ENCODE measurements around the gene TRIB2. TPM values are rescaled to one million over a fixed set of nuclear protein-coding genes. Genes with fewer than 3 reads are reported as not detected.

TRIB2 gene
- total RNA-seq, 1 donor from 2014 or later, result 68.8 TPM

GRCh38 chr2:12725233-12726187, 8.8 kb downstream of the TRIB2 start:
- peaks cover 96% of the 10 kb centered on the region for H4K20me1 ChIP-seq (ENCODE audit: low read depth)

DNA sequence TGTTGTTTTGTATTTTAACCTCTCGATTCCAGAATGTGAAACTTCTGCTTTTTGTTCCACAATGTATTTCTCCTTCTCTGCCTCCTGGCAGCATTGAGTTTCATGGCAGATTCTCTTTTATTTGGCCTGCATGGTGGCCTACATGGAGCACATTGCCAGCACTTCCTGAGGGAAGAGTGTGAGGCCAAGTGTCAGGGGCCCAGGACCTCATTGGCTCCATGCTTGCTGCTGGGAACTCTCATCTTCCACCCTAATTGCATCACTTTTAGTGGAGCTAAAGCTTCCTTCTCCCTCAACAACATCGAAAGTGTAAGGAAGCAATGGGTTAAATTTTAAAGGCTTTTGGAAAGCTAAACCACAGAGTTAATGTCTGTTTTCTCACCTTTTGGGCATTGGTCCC, 9.5 kb downstream of the TRIB2 start:
- H3K27ac ChIP-seq, result no peak overlapping the region
- peaks cover 4% of the 10 kb centered on the region for H3K27me3 Mint-ChIP-seq (ENCODE audit: insufficient read depth, low read depth)
- no peak overlapping the region for H3K4me3 Mint-ChIP-seq
- no peak for DNase-seq (ENCODE audit: low spot score)
- no peaks in the 10 kb centered on the region for H3F3A ChIP-seq (ENCODE audit: low read depth)
- H3K4me3 ChIP-seq, result no peak overlapping the region
- H3K4me2 ChIP-seq, result no peak overlapping the region
- peaks cover 82% of the 10 kb centered on the region for H3K36me3 Mint-ChIP-seq
- H3K36me3 ChIP-seq, result peaks cover 11% of the 10 kb centered on the region
- peaks cover 16% of the 10 kb centered on the region for H3K4me1 ChIP-seq
- TF ChIP-seq EZH2 (IDR thresholded peaks at IDR 0.05) (no peak), EZH2phosphoT487 (IDR thresholded peaks at IDR 0.05) (no peak)
- TF ChIP-seq, protein P1, sequence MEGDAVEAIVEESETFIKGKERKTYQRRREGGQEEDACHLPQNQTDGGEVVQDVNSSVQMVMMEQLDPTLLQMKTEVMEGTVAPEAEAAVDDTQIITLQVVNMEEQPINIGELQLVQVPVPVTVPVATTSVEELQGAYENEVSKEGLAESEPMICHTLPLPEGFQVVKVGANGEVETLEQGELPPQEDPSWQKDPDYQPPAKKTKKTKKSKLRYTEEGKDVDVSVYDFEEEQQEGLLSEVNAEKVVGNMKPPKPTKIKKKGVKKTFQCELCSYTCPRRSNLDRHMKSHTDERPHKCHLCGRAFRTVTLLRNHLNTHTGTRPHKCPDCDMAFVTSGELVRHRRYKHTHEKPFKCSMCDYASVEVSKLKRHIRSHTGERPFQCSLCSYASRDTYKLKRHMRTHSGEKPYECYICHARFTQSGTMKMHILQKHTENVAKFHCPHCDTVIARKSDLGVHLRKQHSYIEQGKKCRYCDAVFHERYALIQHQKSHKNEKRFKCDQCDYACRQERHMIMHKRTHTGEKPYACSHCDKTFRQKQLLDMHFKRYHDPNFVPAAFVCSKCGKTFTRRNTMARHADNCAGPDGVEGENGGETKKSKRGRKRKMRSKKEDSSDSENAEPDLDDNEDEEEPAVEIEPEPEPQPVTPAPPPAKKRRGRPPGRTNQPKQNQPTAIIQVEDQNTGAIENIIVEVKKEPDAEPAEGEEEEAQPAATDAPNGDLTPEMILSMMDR (IDR thresholded peaks at IDR 0.05), result no peak
- no peak overlapping the region for H3K27ac Mint-ChIP-seq
- H3K4me1 Mint-ChIP-seq, result peaks cover 45% of the 10 kb centered on the region
- H3K9ac ChIP-seq, result no peak overlapping the region
- H3K79me2 ChIP-seq (ENCODE audit: low read depth), result peaks cover 69% of the 10 kb centered on the region
- no peaks in the 10 kb centered on the region for H3K9me3 ChIP-seq (ENCODE audit: low read depth)
- no peaks in the 10 kb centered on the region for H3K9me3 Mint-ChIP-seq
- no peak overlapping the region for H2AFZ ChIP-seq (replicated peaks)
- peaks cover 96% of the 10 kb centered on the region for H4K20me1 ChIP-seq (ENCODE audit: low read depth)
- H3K27me3 ChIP-seq, result no peaks in the 10 kb centered on the region

More at GRCh38 chr2:12725233-12726187, 8.8 kb downstream of the TRIB2 start:
- H3K27ac Mint-ChIP-seq, result no peak overlapping the region
- H3K9me3 Mint-ChIP-seq, result no peaks in the 10 kb centered on the region
- no peaks in the 10 kb centered on the region for H3K27me3 ChIP-seq
- peaks cover 46% of the 10 kb centered on the region for H3K4me1 Mint-ChIP-seq
- no peak overlapping the region for H3K4me2 ChIP-seq
- TF ChIP-seq EZH2 (IDR thresholded peaks at IDR 0.05), result no peak
- TF ChIP-seq, protein P1 (IDR thresholded peaks at IDR 0.05), result no peak
- no peak for TF ChIP-seq EZH2phosphoT487 (IDR thresholded peaks at IDR 0.05)
- peaks cover 75% of the 10 kb centered on the region for H3K36me3 Mint-ChIP-seq
- H3K4me3 Mint-ChIP-seq, result no peak overlapping the region
- H3K36me3 ChIP-seq, result peaks cover 11% of the 10 kb centered on the region
- H2AFZ ChIP-seq (replicated peaks), result no peak overlapping the region
- peaks cover 21% of the 10 kb centered on the region for H3K4me1 ChIP-seq
- no peak overlapping the region for H3K9ac ChIP-seq
- H3K9me3 ChIP-seq (ENCODE audit: low read depth), result no peaks in the 10 kb centered on the region
- peaks cover 69% of the 10 kb centered on the region for H3K79me2 ChIP-seq (ENCODE audit: low read depth)
- H3K27ac ChIP-seq, result no peak overlapping the region
- no peak for DNase-seq (ENCODE audit: low spot score)
- no peak overlapping the region for H3K4me3 ChIP-seq
- H3F3A ChIP-seq (ENCODE audit: low read depth), result no peaks in the 10 kb centered on the region
- peaks cover 4% of the 10 kb centered on the region for H3K27me3 Mint-ChIP-seq (ENCODE audit: insufficient read depth, low read depth)

GRCh38 chr2:12727065-12727464, 10.3 kb downstream of the TRIB2 start:
- no peak overlapping the region for H2AFZ ChIP-seq (replicated peaks)
- Mint-ChIP-seq H3K27ac (no peak overlapping the region), H3K27me3 (ENCODE audit: insufficient read depth, low read depth) (peaks cover 6% of the 10 kb centered on the region), H3K4me1 (peaks cover 45% of the 10 kb centered on the region), H3K36me3 (peaks cover 87% of the 10 kb centered on the region), H3K4me3 (no peak overlapping the region), H3K9me3 (no peaks in the 10 kb centered on the region)
- H3K9me3 ChIP-seq (ENCODE audit: low read depth), result no peaks in the 10 kb centered on the region
- peaks cover 11% of the 10 kb centered on the region for H3K4me1 ChIP-seq
- peaks cover 67% of the 10 kb centered on the region for H3K79me2 ChIP-seq (ENCODE audit: low read depth)
- no peaks in the 10 kb centered on the region for H3F3A ChIP-seq (ENCODE audit: low read depth)
- no peak for DNase-seq (ENCODE audit: low spot score)
- TF ChIP-seq, protein P1 (IDR thresholded peaks at IDR 0.05), result no peak
- TF ChIP-seq EZH2 (IDR thresholded peaks at IDR 0.05) (no peak), EZH2phosphoT487 (IDR thresholded peaks at IDR 0.05) (no peak)
- H3K4me3 ChIP-seq, result no peak overlapping the region
- H3K9ac ChIP-seq, result no peak overlapping the region
- no peak overlapping the region for H3K4me2 ChIP-seq
- peaks cover 11% of the 10 kb centered on the region for H3K36me3 ChIP-seq
- H3K27ac ChIP-seq, result no peak overlapping the region
- H3K27me3 ChIP-seq, result no peaks in the 10 kb centered on the region
- H4K20me1 ChIP-seq (ENCODE audit: low read depth), result peaks cover 96% of the 10 kb centered on the region
